SH-SY5Y (cell line): ENCODE measurements around the gene LRCH1.

ENCODE experiments used
- GATA2 ChIP-seq: IDR thresholded peaks from 2 replicates; pipeline ENCODE4 v1.6.1; 2011; ENCODE audit warnings: mild to moderate bottlenecking, low read depth, low read length
- GATA3 ChIP-seq: IDR thresholded peaks from 2 replicates; pipeline ENCODE4 v1.6.1; 2011; ENCODE audit warnings: low read depth, mild to moderate bottlenecking, low read length, moderate library complexity

DNA sequence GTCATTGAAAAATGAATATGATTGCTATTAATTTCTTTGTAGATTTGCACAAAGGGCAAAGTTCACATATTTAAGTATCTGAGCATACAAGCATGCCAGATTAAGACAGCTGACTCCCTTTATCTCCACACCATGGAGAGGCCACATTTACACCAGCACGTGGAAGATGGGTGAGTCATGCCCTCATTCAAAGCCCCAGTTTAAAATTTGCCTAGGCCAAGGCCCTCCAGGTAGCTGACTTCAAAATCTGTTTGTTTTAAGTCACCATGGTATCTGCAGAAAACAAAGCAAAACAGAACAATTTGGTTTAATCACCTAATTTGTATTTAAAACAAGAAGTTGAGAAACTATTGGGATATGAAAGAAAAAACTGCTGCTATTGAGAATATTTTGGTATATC lies 134.8 kb downstream of the LRCH1 start:
- TF ChIP-seq GATA2, result no peak
- no peak for TF ChIP-seq GATA3
